Measurements from ENCODE around the gene ATAT1. TPM values are rescaled to one million over a fixed set of nuclear protein-coding genes. Genes with fewer than 3 reads are reported as not detected.

The ATAT1 gene
- total and polyA plus RNA-seq, 10 of the 15 experiments (the other 5 are each of a cell fraction or from before 2014, with no cell fraction given), result 1.1 to 14.2 (median 6.9) TPM

DNA sequence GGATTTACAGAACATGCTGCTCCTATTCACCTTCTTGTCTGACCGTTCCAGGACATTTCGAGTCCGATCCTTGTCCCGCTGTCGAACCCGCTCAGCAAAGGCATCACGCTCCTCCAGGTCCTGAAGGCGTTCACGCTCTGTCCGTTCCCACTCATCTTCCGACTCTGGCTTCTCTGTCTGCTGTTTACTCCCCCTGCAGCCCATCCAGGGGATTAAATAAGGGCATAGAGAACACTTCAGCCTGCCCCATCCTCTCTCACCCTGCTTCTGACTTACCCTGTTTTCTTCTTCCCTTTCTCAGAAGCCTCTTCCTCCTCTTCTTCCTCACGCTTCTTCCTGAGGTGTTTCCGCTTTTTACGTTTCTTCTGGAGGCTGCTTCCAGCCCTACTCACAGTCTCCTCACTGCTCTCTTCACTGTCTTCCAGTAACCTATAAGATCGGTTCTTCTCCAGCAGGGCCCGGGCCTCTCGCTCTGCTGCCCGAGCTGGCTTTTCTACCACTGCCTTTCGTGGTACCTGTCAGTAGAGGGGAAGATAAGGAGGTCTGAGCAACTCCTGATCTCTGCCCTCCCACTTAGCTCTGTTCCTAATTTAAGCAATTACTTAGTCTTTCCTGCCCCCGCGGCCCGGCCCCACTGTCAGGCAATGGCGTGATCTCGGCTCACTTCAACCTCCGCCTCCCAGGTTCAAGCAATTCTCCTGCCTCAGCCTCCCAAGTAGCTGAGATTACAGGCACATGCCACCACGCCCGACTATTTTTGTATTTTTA, 44.3 kb downstream of the ATAT1 start:
- CTCF ChIA-PET, result interaction anchor here (1.0 to 7.7 kb wide), 4 partner anchors 52 to 139 kb away, joined by 3 to 67 read pairs (median 12); no protein-coding TSS in a partner anchor
- H3K4me3 ChIP-seq, result no peak overlapping the region
- peaks cover 0 to 12% of the 10 kb centered on the region in 2 experiments; a peak in 2 of 4 replicates for H3K36me3 ChIP-seq (ENCODE audit: control insufficient read depth in 2 of 2, insufficient read depth in 2 of 2, low read length in 1 of 2)
- POLR2A ChIA-PET, result no interaction called here
- peaks cover 8% of the 10 kb centered on the region for H3K4me1 ChIP-seq (ENCODE audit: control insufficient read depth, insufficient read depth, low read length)
- no peak overlapping the region for H3K27ac ChIP-seq (ENCODE audit: control insufficient read depth, insufficient read depth)
- DNase-seq (ENCODE audit: low read depth, low spot score), result no peak
- intact Hi-C loops (cut with micrococcal nuclease; ENCODE audit: unreplicated experiment), result loop anchor here (5.0 kb wide), 1 partner anchor 129 kb away; no protein-coding TSS in a partner anchor
- TF ChIP-seq JUND (IDR thresholded peaks at IDR 0.05; ENCODE audit: low read depth, low read length), result no peak
- TF ChIP-seq KAT2A (conservative IDR thresholded peaks at IDR 0.05; ENCODE audit: control insufficient read depth, low read depth, low read length), result no peak
- no peak for TF ChIP-seq SREBF1 (IDR thresholded peaks at IDR 0.05; ENCODE audit: low read length)
- TF ChIP-seq, protein P1, sequence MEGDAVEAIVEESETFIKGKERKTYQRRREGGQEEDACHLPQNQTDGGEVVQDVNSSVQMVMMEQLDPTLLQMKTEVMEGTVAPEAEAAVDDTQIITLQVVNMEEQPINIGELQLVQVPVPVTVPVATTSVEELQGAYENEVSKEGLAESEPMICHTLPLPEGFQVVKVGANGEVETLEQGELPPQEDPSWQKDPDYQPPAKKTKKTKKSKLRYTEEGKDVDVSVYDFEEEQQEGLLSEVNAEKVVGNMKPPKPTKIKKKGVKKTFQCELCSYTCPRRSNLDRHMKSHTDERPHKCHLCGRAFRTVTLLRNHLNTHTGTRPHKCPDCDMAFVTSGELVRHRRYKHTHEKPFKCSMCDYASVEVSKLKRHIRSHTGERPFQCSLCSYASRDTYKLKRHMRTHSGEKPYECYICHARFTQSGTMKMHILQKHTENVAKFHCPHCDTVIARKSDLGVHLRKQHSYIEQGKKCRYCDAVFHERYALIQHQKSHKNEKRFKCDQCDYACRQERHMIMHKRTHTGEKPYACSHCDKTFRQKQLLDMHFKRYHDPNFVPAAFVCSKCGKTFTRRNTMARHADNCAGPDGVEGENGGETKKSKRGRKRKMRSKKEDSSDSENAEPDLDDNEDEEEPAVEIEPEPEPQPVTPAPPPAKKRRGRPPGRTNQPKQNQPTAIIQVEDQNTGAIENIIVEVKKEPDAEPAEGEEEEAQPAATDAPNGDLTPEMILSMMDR (IDR thresholded peaks at IDR 0.05 in 2 of 3, conservative IDR thresholded peaks at IDR 0.05 in 1 of 3; ENCODE audit: control insufficient read depth in 2 of 3, extremely low read depth in 1 of 3, insufficient read depth in 1 of 3, low read depth in 3 of 3, low read length in 3 of 3), result 0 out of 6 replicates have a peak, but pooled peaks of 1 of the 3 experiments have one; percentile 17
- no peaks in the 10 kb centered on the region for H3K9me3 ChIP-seq (replicated peaks; ENCODE audit: control insufficient read depth, insufficient read depth, low read length)
- peaks cover 14% of the 10 kb centered on the region for H3K79me2 ChIP-seq (ENCODE audit: control insufficient read depth, insufficient read depth, low read length)
- ATAC-seq, result no peak
- SMC1A ChIA-PET (ENCODE audit: uncharacterized antibody, unreplicated experiment), result interaction anchor here (0.7 to 1.9 kb wide), 3 partner anchors 19 to 217 kb away, joined by 3 to 6 read pairs (median 4); no protein-coding TSS in a partner anchor
- H2AFZ ChIP-seq (ENCODE audit: control insufficient read depth, low read depth, low read length), result no peak overlapping the region
- no peak for FAIRE-seq
- H4K20me1 ChIP-seq (ENCODE audit: control insufficient read depth, insufficient read depth), result no peaks in the 10 kb centered on the region
- BruUV-seq (replicated peaks), result TSS peak; percentile 49
- in situ Hi-C loops (cut with MboI), result loop anchor here (5.0 kb wide), 1 partner anchor 189 kb away; no protein-coding TSS in a partner anchor
- WGBS (ENCODE audit: insufficient coverage, insufficient replicate concordance, low lambda C conversion rate, missing lambda C conversion rate), result 94% methylated on average over 27 of the region's 27 CpGs
- RAD21 ChIA-PET (ENCODE audit: unreplicated experiment), result no interaction called here
- no peaks in the 10 kb centered on the region for H3K27me3 ChIP-seq (replicated peaks in 1 of 2; ENCODE audit: control insufficient read depth in 2 of 2, insufficient read depth in 2 of 2, low read length in 1 of 2)
- no peak overlapping the region for H3K4me2 ChIP-seq (ENCODE audit: control insufficient read depth, insufficient read depth)
- H3K9ac ChIP-seq (ENCODE audit: control insufficient read depth, insufficient read depth, low read length), result no peak overlapping the region

All from GM12878 (cell line).